ENCODE results near the gene NUDT22.

Gene NUDT22

DNA sequence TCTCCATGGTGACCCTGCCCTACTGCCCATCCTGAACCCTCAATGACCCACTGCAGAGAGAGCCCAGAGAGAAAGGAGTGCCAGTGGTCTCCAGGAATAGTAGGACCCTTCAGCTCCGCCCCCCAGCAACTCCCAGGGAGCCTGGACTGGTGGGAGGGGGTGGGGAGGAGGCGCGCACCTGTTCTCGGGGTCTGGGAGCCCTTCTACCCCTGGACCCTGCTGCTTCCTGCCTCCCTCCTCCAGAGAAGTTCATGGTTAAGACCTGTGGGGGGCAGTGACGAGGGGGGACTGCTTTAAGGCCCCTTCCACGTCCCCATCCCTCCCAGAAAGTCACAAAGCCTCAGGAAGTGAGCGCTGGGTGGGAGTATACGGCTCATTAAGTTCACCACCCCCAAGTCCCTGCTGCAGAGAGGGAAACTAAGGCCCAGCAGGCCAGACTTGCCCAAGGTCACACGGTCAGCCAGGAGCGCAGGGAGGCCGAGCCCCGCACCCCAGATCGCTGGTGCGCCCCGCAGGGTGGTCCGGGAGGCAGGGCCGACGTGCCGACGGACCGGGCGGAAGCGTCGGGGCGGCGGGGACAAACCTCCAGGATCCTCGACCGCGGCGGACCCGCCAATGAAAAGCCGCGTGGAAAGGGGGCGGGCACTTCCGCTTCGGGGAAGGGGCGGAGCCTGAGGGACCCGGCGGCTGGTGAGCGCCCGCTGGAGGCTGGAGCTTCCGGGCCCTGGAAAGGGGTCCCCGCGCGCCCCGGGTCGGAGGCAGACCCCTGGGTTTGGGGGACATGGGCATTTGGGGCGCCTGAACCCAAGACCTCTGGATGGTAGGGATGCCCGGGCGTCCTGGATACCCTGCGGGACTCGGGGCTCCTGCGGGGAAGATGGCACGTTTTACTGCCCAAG lies at the start of gene NUDT22, which contains the start of gene TRPT1:
Gene NUDT22 (plus strand): TSS at position 667 of the 899 bp plus-strand sequence. CDS start 379 bp downstream, outside the sequence.
Gene TRPT1 (minus strand): TSS at position 579 of the 899 bp plus-strand sequence. CDS start 326 bp downstream, at position 253.
- DNase-seq: peak; percentile 88 to 89

GRCh38 chr11:64176751-64177150 lies 49.3 kb upstream of the NUDT22 start:
- no peak for DNase-seq

DNA sequence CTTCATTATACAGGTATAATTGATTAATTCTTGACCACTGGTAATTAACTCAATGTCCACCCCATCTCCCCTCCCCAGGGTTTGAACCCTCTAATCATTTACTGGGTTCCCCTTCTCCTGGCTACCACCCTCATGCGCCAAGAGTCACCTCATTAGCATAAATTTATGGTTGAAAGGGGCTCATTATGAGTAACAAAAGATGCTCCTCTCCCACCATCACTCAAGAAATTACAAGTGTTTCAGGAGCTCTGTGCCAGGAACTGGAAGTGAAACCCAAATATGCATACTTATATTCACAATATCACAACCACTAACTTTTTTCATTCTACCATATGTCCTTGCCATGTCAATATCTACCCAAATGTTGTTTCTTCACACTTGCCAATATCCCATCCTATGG lies 47.9 kb upstream of the NUDT22 start:
- DNase-seq: no peak

DNA sequence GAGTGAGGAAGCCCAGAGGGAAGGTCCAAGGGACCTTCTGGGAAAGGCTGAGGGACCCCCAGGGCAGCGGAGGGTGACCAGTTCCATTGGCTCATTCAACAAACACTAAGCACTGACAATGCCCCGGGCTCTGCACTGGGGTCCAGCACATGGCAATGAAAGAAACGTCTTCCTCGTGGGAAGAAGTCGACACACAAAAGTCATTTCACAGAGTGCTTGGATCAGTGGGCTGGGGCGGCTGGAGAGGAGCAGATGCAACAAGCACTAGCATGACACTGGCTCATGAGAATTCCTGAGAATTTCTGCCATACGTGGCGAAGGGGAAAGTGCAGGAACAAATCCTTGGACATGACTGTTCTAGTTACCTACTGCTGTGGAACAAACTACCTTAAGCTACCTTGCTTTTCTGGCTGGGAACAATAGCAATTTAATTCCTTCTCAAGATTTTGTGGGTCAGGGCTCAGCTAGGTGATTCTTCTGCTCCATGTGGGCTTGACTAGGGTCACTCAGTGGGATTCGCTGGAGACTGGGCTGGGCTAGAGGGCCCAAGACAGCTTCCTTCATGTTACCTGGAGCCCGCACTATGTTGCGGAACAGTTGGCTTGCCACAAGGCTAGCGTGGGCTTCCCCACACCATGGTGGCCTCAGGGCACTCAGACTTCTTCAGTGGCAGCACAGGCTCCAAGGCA lies 47.0 kb upstream of the NUDT22 start:
- no peak for DNase-seq

- no peak for DNase-seq
Observed at GRCh38 chr11:64180891-64181290, 45.2 kb upstream of the NUDT22 start.

DNA sequence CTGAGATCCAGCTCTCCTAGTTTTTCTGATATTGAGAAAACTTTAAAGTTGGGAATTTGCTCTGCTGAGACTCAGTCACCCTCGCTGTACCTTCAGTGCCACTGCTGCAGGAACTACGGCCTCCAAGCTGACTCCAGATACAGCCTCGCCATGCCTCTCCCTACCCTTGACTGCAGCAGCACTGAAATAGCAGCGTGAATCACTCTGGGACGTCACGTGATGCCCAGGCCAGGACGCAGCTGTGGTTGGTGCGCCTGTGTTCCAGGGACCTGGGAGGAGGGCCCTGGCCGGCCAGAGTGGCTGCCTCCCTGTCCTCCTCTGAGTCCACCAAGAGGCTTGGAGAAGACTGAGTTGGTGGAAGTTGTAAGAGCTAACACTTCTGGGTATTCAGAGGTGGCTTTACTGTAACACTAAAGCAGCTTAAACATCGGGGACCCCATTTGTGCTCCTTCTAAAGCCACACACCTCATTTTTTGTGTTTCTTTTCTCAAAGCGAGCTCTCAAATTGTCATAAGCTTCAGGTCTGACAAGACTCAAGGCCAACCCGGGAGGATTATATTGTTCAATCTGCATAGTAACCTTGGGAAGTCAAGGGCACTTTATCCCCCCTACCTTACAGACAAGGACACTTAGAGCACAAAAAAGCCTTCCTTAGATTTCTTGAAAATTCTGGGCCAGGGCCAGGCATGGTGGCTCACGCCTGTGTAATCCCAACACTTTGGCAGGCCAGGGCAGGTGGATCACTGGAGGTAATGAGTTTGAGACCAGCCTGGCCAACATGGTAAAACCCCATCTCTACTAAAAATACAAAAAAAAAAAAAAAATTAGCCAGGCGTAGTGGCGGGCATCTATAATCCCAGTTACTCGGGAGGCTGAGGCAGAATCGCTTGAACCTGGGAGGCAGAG lies 44.3 kb upstream of the NUDT22 start:
- DNase-seq: peak; percentile 27 to 46

- no peak for DNase-seq
Observed at GRCh38 chr11:64183890-64184289, 42.2 kb upstream of the NUDT22 start.

- peak; percentile 41 to 63 for DNase-seq
Observed at GRCh38 chr11:64185175-64185692, 40.8 kb upstream of the NUDT22 start.

GRCh38 chr11:64185693-64186491 lies 40.2 kb upstream of the NUDT22 start, which contains the start of gene STIP1:
STIP1 (plus strand) TSS chr11:64186171; CDS start chr11:64186262, 91 bp downstream.
- peak; percentile 99 to 100 for DNase-seq

- no peak for DNase-seq
Observed at GRCh38 chr11:64186492-64187165, 39.4 kb upstream of the NUDT22 start.

GRCh38 chr11:64192434-64192833 lies 33.6 kb upstream of the NUDT22 start:
- DNase-seq: no peak

GRCh38 chr11:64196626-64197025 lies 29.4 kb upstream of the NUDT22 start:
- no peak for DNase-seq

GRCh38 chr11:64198511-64198910 lies 27.6 kb upstream of the NUDT22 start:
- no peak for DNase-seq

- DNase-seq: no peak
Observed at GRCh38 chr11:64201543-64201942, 24.5 kb upstream of the NUDT22 start.

DNA sequence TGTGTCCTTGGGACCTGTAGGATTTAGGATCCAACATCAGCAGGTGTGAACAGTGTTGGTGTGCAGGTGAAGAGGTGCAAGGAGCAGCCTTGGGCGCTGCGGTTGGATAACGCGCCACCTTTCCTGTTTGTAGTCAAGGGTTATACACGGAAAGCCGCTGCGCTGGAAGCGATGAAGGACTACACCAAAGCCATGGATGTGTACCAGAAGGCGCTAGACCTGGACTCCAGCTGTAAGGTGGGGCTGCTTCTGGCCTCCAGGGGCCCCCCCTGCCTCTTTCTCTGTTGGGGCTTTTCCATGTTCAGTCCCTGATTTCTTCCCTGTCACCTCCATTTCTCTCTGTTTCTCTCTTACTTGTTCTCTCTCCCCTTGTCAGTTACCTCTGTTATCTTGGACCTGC lies 23.1 kb upstream of the NUDT22 start:
- DNase-seq: no peak

GRCh38 chr11:64203421-64204079 lies 22.5 kb upstream of the NUDT22 start:
- no peak for DNase-seq

GRCh38 chr11:64204080-64204440 lies 22.0 kb upstream of the NUDT22 start:
- DNase-seq: no peak

DNA sequence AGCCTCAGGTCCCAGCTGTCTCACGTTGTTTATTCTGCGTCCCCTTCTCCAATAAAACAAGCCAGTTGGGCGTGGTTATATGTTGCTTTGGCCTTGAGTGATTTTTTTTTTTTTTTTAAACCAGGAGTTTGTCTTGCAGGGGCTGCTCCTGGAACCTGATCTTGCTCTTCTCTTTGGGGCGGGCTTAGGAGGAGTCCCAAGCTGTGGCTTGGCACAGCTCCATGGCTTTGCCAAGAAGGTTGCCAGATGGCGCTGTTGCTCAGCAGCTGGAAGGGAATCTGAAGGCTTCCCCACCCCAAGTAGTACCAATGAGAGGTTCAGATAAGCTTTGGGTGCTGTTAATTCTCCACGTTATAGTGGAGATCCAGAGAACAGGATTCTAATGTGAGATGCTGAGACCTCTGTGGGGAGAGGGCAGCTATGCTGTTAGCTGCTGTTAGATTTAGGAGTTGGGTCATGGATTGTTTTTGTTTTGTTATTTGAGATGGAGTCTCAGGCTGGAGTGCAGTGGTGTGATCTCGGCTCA lies 21.5 kb upstream of the NUDT22 start:
- DNase-seq: peak; percentile 72 to 77

GRCh38 chr11:64206457-64207255 lies 19.4 kb upstream of the NUDT22 start, which contains the start of gene FERMT3:
FERMT3 (plus strand) TSS chr11:64206721; CDS start chr11:64207365, 644 bp downstream.
- DNase-seq: no peak
